NCI-H345 (cell line): ENCODE results near the gene RAD51B.
"Not testable (repeated sequence)": the region's sequence is repeated elsewhere in the genome, so short reads cannot be mapped to it uniquely, and the experiment has no call there.

ENCODE experiments used
- DNase-seq: peaks from one replicate; lab custom pipeline; 2025; lab: John Stamatoyannopoulos, UW

Gene RAD51B

GRCh38 chr14:68407285-68407684 lies 587.7 kb downstream of the RAD51B start:
- DNase-seq: no peak

GRCh38 chr14:68407825-68408224 lies 588.2 kb downstream of the RAD51B start:
- DNase-seq: no peak

- no peak for DNase-seq
These were observed 589.1 kb downstream of the RAD51B start for GRCh38 chr14:68408680-68409079.

- no peak for DNase-seq
These were observed 589.8 kb downstream of the RAD51B start for GRCh38 chr14:68409387-68409786.

- no peak for DNase-seq
These were observed 593.2 kb downstream of the RAD51B start for GRCh38 chr14:68412505-68413465.

GRCh38 chr14:68413509-68413908 lies 593.9 kb downstream of the RAD51B start:
- no peak for DNase-seq

GRCh38 chr14:68414121-68414520 lies 594.5 kb downstream of the RAD51B start:
- no peak for DNase-seq

GRCh38 chr14:68416171-68416570 lies 596.6 kb downstream of the RAD51B start:
- DNase-seq: no peak

GRCh38 chr14:68417009-68417650 lies 597.6 kb downstream of the RAD51B start:
- DNase-seq: no peak

- DNase-seq: no peak
These were observed 598.9 kb downstream of the RAD51B start for GRCh38 chr14:68418174-68419118.

- no peak for DNase-seq
These were observed 600.8 kb downstream of the RAD51B start for GRCh38 chr14:68420350-68420749.

GRCh38 chr14:68421116-68421515 lies 601.5 kb downstream of the RAD51B start:
- DNase-seq: no peak

- no peak for DNase-seq
These were observed 604.1 kb downstream of the RAD51B start for GRCh38 chr14:68423686-68424085.

- no peak for DNase-seq
These were observed 605.0 kb downstream of the RAD51B start for GRCh38 chr14:68424443-68425172.

- no peak for DNase-seq
These were observed 607.3 kb downstream of the RAD51B start for GRCh38 chr14:68426661-68427549.

GRCh38 chr14:68427550-68427890 lies 607.9 kb downstream of the RAD51B start:
- DNase-seq: no peak

GRCh38 chr14:68428900-68429299 lies 609.3 kb downstream of the RAD51B start:
- not testable (repeated sequence) for DNase-seq

- not testable (repeated sequence) for DNase-seq
These were observed 614.6 kb downstream of the RAD51B start for GRCh38 chr14:68434173-68434572.

GRCh38 chr14:68435631-68436030 lies 616.1 kb downstream of the RAD51B start:
- not testable (repeated sequence) for DNase-seq

- DNase-seq: no peak
These were observed 620.1 kb downstream of the RAD51B start for GRCh38 chr14:68439676-68440075.
